Thyroid gland (tissue), 4 donors: ENCODE results near the gene LMTK2.

Source experiments
- POLR2A ChIP-seq, 2 donors: fragments of 450-650 bp; IDR thresholded peaks; one replicate each; pipeline ENCODE4 v1.6.1; 2017; ENCODE audit warnings: antibody characterized with exemption in 2 of 2, mild to moderate bottlenecking in 2 of 2, moderate library complexity in 1 of 2
- TF ChIP-seq, protein P1 (sequence below), 6 experiments: fragments of 200-600 bp in 3 of 6; fragments of 450-650 bp in 3 of 6; sonication (generic) in 3 of 6; IDR thresholded peaks; one replicate each; pipeline ENCODE4 v1.5.1; 2016 to 2019; ENCODE audit warnings: antibody characterized with exemption in 6 of 6, mild to moderate bottlenecking in 2 of 6, inconsistent platforms in 1 of 6, moderate library complexity in 1 of 6

DNA sequence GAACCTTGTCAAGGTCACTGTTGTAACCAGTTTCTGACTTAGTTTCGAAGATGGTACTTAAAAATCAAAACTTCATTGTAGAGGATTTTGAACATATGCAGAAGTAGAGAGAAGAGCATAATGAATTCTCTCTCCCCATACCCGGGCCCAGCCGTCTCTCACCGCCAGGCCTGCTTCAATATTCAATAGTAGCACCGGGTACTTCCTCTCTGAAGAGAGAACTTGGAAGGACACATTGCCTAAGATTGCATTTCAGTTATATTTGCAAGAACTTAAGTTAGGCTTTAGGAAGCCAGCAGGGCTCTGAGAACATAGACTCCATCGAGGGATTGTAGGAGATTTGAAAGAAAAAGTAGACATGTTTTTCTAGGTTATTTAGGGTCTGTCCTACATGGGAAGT is 19.1 kb downstream of the LMTK2 start:
- TF ChIP-seq, protein P1, sequence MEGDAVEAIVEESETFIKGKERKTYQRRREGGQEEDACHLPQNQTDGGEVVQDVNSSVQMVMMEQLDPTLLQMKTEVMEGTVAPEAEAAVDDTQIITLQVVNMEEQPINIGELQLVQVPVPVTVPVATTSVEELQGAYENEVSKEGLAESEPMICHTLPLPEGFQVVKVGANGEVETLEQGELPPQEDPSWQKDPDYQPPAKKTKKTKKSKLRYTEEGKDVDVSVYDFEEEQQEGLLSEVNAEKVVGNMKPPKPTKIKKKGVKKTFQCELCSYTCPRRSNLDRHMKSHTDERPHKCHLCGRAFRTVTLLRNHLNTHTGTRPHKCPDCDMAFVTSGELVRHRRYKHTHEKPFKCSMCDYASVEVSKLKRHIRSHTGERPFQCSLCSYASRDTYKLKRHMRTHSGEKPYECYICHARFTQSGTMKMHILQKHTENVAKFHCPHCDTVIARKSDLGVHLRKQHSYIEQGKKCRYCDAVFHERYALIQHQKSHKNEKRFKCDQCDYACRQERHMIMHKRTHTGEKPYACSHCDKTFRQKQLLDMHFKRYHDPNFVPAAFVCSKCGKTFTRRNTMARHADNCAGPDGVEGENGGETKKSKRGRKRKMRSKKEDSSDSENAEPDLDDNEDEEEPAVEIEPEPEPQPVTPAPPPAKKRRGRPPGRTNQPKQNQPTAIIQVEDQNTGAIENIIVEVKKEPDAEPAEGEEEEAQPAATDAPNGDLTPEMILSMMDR (IDR thresholded peaks at IDR 0.05), result no peak
- no peak for TF ChIP-seq POLR2A (IDR thresholded peaks at IDR 0.05)
